NCI-H2029 (cell line): ENCODE results near the gene DGKB.
A peak's percentile ranks its signal among the peaks of the same experiment; 100 is the strongest.

Experiments
- DNase-seq: peaks from one replicate; lab custom pipeline; 2025; lab: John Stamatoyannopoulos, UW

The DGKB gene

GRCh38 chr7:14209896-14210484 lies 692.6 kb downstream of the DGKB start:
- peak; percentile 1 for DNase-seq

GRCh38 chr7:14207711-14208110 lies 694.8 kb downstream of the DGKB start:
- no peak for DNase-seq

DNA sequence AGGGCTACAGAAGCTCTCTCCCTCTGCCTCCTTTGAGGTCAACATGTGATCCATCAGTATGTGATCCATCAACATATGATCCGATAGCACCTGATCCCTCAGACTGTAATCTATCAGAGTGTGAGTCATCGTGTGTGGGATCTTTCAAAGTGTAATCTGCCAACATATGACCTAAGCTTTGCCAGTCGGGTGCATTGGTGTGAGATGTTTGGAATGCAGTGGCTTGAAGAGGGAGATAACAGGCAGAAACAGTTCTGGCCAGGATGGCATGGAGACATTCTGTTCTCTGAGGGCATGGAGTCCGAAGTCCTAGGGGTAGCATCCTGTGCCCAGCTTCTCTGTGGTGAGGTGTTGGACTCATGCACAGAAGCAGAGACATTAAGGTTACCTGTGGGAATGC lies 695.4 kb downstream of the DGKB start:
- no peak for DNase-seq

DNA sequence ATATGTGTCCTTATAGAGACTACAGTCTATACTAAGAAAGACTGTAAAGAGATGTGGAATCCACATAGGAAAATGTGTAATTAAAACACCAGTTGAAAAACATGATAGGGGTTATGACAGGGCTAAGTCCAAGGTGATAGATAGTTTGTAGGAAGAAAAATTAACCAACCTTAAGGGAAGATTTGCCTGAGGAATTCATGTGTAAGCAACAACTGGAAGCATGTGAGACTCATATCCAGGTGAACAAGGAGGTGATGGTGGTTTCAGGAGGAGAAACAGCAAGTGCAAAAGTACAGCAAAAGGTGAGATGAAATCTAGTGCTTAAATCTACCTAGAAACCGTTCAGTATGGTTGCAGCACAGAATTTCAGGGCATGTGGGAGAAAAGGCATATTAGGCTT lies 696.4 kb downstream of the DGKB start:
- DNase-seq = no peak

- DNase-seq = no peak
These were observed 701.2 kb downstream of the DGKB start for GRCh38 chr7:14201353-14201752.

DNA sequence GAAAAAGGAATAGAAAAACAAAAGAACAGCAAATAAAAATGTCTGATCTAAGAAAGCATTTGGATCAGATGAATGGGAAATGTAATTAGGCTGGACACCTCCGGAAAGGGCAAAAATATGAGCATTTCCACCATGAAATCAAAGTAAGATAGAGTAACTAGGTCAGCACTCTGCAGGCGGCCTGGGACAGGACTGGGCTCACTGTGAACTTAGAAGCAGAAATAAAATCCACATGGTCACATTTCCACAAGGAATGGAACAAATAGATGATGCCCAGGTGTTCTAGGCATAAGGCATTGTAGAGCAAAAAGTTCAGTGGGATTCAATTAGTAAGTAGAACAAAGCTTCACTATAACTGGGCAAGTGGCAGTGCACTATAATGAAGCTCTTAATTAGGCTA lies 703.2 kb downstream of the DGKB start:
- DNase-seq = no peak

DNA sequence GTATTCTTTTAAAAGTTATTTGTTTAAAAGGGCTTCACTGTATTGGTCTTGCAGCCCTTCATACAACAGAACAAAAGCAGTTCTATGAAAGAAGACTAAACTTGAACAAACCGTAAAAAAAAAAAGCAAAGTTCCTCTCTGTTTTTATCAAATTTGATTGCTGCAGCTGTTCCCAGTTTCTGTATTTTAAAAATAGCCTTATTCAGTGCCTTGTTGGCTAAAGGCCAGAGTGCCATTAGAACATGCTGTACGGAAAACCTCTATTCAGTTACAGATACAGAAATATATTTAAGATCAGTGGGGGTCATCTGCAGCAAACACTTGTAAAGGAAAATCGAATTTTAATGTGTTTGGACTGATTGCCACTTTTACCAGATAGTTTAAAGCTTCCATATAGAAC lies 705.3 kb downstream of the DGKB start:
- DNase-seq = no peak

DNA sequence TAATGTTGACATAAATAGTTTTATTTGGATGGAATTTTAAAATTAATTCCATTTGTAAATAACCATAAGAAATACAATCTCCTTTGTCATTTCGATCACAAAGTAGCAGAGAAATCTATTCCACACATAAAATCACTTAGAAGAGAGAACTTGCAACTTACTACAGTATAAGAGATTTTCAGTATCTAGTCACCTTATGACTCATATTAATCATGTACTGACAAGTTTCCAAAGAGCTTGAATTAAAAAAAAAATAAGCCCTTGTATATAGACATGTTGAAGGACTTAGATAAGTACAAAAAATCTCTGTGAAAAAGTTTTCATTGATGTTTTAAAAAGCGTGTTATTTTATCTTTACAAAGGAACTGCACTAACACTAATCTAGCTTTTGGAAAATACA lies 706.0 kb downstream of the DGKB start:
- DNase-seq = no peak

GRCh38 chr7:14195871-14196270 lies 706.7 kb downstream of the DGKB start:
- no peak for DNase-seq

DNA sequence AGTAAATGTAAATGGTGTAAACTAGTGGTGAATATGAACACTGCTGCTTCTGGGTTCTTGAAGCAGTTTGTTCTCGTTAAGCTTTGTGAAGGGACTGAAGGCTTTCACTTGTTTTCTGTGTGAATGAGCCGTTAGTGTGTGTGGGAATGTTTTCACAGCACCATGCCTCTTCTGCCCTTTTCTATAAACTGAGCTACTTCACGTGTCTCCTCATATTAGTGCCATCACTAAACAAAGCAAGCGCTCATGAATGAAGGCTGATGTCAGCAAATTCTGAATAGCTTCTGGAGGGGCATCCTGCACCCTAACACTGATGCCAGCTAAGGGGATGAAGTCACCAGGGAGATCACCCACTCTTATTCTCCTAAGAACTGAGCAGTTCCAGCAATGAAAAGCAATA lies 707.5 kb downstream of the DGKB start:
- DNase-seq = no peak

DNA sequence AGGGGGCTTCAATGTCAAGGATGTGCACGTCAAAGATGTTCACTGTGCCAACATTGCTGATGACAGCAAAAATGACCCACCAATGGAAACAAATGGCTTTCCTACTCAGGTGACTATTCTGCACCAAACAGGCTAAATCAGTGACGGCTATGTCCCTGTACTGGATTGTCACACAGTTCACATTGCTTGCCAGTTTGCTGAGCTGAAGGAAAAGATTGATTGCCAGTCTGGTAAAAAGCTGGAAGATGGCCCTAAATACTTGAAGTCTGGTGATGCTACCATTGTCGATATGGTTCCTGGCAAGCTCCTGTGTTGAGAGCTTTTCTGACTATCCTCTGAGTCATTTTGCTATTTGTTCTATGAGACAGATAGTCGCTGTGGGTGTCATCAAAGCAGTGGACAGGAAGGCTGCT lies 710.9 kb downstream of the DGKB start:
- no peak for DNase-seq

- DNase-seq = no peak
These were observed 718.2 kb downstream of the DGKB start for GRCh38 chr7:14184292-14184864.

DNA sequence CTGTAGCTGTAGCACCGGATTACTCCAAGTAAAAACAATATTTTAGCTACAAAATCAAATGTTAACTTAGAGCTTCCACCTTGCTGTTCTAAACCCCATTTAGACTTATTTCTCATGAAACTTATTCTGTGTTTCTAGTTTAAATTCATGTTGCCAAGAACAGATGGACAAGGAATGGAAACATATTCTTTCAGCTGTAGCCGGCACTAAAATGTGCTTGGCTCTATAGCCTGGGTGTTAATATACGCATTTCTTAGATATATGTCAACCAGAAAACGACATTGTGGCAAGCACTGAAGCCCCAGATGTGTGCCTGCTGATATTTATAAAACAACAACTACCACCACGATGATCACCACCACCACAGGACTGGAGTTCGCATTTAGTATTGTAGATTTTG lies 722.8 kb downstream of the DGKB start:
- no peak for DNase-seq

GRCh38 chr7:14177876-14178275 lies 724.7 kb downstream of the DGKB start:
- DNase-seq = no peak

DNA sequence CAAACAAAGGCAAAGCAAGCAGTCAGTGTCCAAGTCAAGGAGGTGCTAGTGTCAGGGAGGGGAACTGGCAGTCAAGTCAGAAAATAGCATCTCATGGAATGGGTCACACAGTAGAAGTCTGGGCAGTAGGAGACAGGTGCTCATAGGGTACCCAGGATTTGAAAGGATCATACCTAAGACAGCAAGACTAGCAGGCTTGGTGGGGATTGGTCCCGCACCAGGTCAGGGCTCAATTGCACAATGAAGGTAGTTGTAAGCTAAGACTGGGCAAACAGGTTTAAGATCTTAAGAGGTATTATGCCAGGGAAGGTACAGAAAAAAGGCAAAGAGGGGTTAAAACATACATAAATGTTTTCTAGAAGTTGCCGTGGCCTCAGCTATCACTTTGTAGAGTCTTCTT lies 731.7 kb downstream of the DGKB start:
- no peak for DNase-seq

GRCh38 chr7:14158111-14158510 lies 744.4 kb downstream of the DGKB start:
- DNase-seq = no peak

DNA sequence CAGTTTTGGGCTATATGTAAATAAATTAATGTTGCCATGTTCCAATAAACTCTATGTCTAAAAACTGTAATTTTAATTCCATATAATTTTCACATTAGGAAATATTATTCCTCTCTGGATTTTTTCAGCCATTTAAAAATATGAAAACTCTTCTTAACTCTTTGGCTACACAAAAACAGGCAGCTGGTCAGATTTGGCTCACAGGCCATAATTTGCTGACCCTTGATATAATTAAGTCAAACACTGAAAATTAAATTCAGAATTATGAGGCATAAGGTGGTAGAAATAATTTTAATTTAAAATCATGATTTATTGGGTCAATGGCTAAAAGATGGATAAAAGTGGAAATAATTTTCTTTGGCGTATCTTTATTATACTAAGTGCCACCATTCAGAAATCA lies 746.1 kb downstream of the DGKB start:
- DNase-seq = no peak

DNA sequence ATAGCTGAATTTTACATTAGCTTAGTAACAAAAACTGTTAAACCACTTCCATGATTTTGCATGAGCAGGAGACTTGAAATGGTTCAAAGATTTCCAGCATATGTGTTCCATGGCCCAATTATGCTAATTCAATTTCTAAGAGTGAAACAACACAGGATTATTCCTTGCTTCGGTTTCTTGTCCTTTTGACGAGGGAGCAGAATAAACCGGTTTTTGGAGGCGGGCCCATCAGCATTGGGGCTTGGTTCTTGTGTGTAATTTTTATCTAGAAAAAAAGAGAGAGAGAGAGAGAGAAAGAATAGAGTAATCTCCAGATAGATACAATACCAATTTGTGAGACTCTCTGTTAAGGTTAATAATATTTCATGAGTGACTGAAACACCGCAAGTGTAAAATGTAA lies 753.6 kb downstream of the DGKB start:
- no peak for DNase-seq

DNA sequence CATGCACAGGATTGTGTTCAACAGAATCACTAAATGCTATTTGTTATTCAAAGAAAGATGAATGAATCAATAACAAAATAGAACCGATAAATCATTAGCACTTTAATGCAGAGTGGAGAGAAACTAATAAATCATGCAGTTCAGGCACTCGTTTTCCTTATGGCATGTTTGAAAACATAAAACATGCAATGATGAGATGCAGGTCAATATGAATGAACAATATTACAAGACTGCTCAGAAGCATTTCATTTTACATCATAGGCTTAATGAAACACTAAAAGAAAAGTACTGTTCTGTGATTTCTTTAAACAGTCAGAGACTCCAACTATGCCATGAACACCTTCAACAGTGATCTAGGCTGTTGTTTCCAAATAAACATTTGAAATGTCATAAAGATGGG lies 755.0 kb downstream of the DGKB start:
- no peak for DNase-seq

DNA sequence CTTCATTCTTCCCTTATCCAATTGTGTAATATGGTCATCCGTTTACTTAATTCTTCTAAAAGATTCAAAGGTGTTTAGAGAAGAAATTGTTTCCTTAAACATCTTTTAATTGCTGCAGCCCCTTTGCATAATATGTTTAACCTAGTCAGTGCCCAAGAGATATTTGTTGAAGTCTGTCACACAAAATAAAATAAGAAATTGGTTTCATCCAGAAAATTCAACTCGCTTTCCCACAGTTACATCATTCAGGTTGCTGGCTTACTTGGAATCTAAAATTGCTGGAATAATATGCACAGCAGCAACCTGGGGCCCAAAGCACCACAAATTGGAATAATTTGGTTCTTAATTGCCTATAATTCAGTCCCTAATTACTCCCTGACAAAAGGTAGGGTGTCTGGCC lies 758.0 kb downstream of the DGKB start:
- DNase-seq = no peak

GRCh38 chr7:14144109-14144508 lies 758.4 kb downstream of the DGKB start:
- no peak for DNase-seq

DNA sequence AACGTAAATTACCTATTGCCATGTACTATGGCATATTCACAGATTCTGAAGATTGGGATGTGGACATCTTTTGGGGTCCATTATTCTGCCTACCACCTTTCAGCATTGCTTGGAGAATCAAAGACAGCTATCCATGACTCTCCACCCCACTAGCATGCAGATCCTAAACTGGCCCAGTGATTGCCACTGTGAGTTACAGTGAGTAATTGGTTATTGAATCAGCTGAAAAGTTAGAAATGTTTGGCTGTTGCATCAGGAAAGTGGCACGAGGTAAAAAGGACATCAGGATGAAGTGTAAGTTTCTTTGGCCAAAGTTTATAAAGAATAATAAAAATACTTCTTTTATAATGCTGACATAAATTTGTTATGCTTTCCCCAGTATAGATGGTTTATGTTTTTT lies 764.9 kb downstream of the DGKB start:
- DNase-seq = no peak

- no peak for DNase-seq
These were observed 768.8 kb downstream of the DGKB start for GRCh38 chr7:14133752-14134151.

- no peak for DNase-seq
These were observed 776.6 kb downstream of the DGKB start for GRCh38 chr7:14125998-14126397.

- DNase-seq = no peak
These were observed 777.8 kb downstream of the DGKB start for GRCh38 chr7:14124716-14125115.
